ENCODE data around the gene NYAP1. TPM values are rescaled to one million over a fixed set of nuclear protein-coding genes. Genes with fewer than 3 reads are reported as not detected.

The NYAP1 gene
- total RNA-seq, 3 donors from 2014 or later (not counting 1 experiment from before 2014, with no cell fraction given) = 0.12 to 0.13 TPM; not detected in 1

DNA sequence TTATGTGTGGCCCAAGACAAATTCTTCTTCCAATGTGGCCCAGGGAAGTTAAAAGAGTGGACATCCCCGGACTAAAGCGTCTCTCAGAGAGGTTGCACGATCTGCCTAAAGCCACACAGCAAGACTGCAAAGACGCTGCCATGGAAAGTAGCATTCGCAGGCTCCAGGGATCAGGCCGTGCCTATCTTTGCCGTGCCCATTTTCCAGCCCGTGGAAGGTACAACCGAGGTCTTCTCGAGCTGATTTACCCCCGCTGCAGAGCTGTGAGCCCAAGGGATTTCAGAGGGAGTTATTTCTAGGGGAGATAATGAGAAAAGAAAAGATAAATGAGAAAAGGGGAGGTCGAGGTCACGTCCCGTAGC lies 1.0 kb upstream of the NYAP1 start:
- Histone ChIP-seq H3K9me3 (ENCODE audit: control insufficient read depth, insufficient read depth, low read length) (no peaks in the 10 kb centered on the region), H3K27me3 (ENCODE audit: control insufficient read depth, insufficient read depth, low read length) (no peaks in the 10 kb centered on the region), H3K27ac (ENCODE audit: low read length) (no peak overlapping the region), H3K4me3 (ENCODE audit: low read length) (peak overlapping the region; percentile 29), H3K4me1 (ENCODE audit: control insufficient read depth, insufficient read depth, low read length) (peaks cover 25% of the 10 kb centered on the region), H3K36me3 (ENCODE audit: control insufficient read depth, insufficient read depth, low read length) (no peaks in the 10 kb centered on the region)
- DNase-seq (peak in 1 of 2 donors; percentile 25), ATAC-seq (no peak)
- H3K4me3 Mint-ChIP-seq = peak overlapping the region; percentile 86
- 54% methylated on average over 14 of the region's 14 CpGs for WGBS (ENCODE audit: insufficient coverage)
- H3K4me1 Mint-ChIP-seq = peaks cover 5 to 19% of the 10 kb centered on the region in 2 donors
- no peaks in the 10 kb centered on the region for H3K36me3 Mint-ChIP-seq
- H3K9me3 Mint-ChIP-seq = no peaks in the 10 kb centered on the region
- H3K27ac Mint-ChIP-seq = peak overlapping the region in 1 of 2 donors; percentile 48
- intact Hi-C loops (cut with micrococcal nuclease) = no loop called here
- TF ChIP-seq, protein P1, sequence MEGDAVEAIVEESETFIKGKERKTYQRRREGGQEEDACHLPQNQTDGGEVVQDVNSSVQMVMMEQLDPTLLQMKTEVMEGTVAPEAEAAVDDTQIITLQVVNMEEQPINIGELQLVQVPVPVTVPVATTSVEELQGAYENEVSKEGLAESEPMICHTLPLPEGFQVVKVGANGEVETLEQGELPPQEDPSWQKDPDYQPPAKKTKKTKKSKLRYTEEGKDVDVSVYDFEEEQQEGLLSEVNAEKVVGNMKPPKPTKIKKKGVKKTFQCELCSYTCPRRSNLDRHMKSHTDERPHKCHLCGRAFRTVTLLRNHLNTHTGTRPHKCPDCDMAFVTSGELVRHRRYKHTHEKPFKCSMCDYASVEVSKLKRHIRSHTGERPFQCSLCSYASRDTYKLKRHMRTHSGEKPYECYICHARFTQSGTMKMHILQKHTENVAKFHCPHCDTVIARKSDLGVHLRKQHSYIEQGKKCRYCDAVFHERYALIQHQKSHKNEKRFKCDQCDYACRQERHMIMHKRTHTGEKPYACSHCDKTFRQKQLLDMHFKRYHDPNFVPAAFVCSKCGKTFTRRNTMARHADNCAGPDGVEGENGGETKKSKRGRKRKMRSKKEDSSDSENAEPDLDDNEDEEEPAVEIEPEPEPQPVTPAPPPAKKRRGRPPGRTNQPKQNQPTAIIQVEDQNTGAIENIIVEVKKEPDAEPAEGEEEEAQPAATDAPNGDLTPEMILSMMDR (IDR thresholded peaks at IDR 0.05) = no peak
- H3K27me3 Mint-ChIP-seq (ENCODE audit: low read depth in 2 of 2) = peaks cover 0 to 2% of the 10 kb centered on the region in 2 donors

DNA sequence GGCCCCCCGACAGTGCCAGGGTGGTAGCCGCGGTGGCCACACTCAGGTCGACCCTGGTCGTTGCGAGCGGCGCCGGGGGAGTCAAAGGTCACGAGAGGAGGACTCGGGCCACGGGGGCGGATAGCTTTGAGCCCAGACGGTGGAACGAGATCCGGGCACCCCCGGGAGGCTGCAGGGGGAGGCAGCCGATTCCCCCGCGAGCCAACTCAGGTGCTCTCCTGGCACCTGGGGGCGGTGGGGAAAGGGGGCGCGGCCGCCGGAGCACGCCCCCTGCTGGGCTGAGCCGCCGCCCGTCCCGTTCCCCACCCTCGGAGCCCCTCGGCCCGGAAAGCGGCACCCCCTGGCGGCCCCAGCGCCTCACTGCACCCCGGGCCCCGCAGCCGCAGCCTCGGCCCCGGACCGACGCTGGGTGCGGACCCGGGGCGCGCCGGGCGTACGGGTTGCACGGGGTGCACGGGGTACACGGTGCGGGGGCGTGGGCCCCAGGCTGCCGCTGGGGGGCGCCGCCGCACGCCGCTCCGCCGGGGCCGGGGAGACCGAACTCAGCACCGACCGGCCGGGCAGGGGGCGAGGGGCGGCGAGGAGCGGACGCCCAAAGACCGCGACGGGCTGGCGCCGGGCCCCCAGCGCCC lies 521 bp upstream of the NYAP1 start:
- ATAC-seq = peak; percentile 62 to 81 (median 66)
- H3K27ac ChIP-seq (ENCODE audit: low read length) = no peak overlapping the region
- H3K9me3 ChIP-seq (ENCODE audit: control insufficient read depth, insufficient read depth, low read length) = no peaks in the 10 kb centered on the region
- Mint-ChIP-seq H3K36me3 (no peaks in the 10 kb centered on the region), H3K4me3 (peak overlapping the region; percentile 86), H3K27me3 (ENCODE audit: low read depth in 2 of 2) (peaks cover 0 to 2% of the 10 kb centered on the region in 2 donors), H3K27ac (peak overlapping the region in 1 of 2 donors; percentile 48), H3K4me1 (peaks cover 5 to 15% of the 10 kb centered on the region in 2 donors), H3K9me3 (no peaks in the 10 kb centered on the region)
- intact Hi-C loops (cut with micrococcal nuclease) = no loop called here
- H3K4me3 ChIP-seq (ENCODE audit: low read length) = peak overlapping the region; percentile 29
- peaks cover 25% of the 10 kb centered on the region for H3K4me1 ChIP-seq (ENCODE audit: control insufficient read depth, insufficient read depth, low read length)
- no peaks in the 10 kb centered on the region for H3K27me3 ChIP-seq (ENCODE audit: control insufficient read depth, insufficient read depth, low read length)
- under 1% methylated on average over 79 of the region's 79 CpGs for WGBS (ENCODE audit: insufficient coverage)
- H3K36me3 ChIP-seq (ENCODE audit: control insufficient read depth, insufficient read depth, low read length) = no peaks in the 10 kb centered on the region
- DNase-seq = peak; percentile 79 to 89
- TF ChIP-seq, protein P1 (IDR thresholded peaks at IDR 0.05) = peak; percentile 96

DNA sequence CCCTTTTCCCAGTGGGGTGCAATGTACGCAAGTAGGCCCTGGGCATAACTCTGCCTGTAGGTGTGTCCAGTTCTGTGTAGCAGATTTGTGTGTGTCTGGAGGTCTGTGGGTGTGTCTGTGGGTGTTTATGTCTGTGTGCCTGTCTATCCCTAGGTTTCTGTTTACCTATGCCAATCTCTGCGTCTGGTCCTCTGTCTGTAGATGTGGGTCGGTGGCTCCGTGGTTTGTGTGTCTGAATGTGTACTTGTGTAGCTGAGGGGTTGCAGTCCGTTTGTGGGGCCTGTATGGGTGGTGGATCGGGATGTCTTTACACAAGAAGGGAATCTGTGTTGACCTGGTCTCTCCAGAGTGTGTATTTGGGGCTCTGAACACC lies 932 bp downstream of the NYAP1 start:
- TF ChIP-seq, protein P1 (IDR thresholded peaks at IDR 0.05) = no peak
- DNase-seq (peak in 1 of 2 donors; percentile 45), ATAC-seq (no peak)
- H3K4me3 ChIP-seq (ENCODE audit: low read length) = no peak overlapping the region
- no peaks in the 10 kb centered on the region for H3K9me3 Mint-ChIP-seq
- peaks cover 5 to 11% of the 10 kb centered on the region in 2 donors for H3K4me1 Mint-ChIP-seq
- H3K4me3 Mint-ChIP-seq = peak overlapping the region; percentile 58
- no peaks in the 10 kb centered on the region for H3K36me3 Mint-ChIP-seq
- no peaks in the 10 kb centered on the region for H3K27me3 ChIP-seq (ENCODE audit: control insufficient read depth, insufficient read depth, low read length)
- no peak overlapping the region for H3K27ac ChIP-seq (ENCODE audit: low read length)
- no peaks in the 10 kb centered on the region for H3K36me3 ChIP-seq (ENCODE audit: control insufficient read depth, insufficient read depth, low read length)
- peaks cover 19% of the 10 kb centered on the region for H3K4me1 ChIP-seq (ENCODE audit: control insufficient read depth, insufficient read depth, low read length)
- H3K27me3 Mint-ChIP-seq (ENCODE audit: low read depth in 2 of 2) = no peaks in the 10 kb centered on the region
- 91% methylated on average over 6 of the region's 6 CpGs for WGBS (ENCODE audit: insufficient coverage)
- intact Hi-C loops (cut with micrococcal nuclease) = no loop called here
- H3K27ac Mint-ChIP-seq = no peak overlapping the region
- no peaks in the 10 kb centered on the region for H3K9me3 ChIP-seq (ENCODE audit: control insufficient read depth, insufficient read depth, low read length)

DNA sequence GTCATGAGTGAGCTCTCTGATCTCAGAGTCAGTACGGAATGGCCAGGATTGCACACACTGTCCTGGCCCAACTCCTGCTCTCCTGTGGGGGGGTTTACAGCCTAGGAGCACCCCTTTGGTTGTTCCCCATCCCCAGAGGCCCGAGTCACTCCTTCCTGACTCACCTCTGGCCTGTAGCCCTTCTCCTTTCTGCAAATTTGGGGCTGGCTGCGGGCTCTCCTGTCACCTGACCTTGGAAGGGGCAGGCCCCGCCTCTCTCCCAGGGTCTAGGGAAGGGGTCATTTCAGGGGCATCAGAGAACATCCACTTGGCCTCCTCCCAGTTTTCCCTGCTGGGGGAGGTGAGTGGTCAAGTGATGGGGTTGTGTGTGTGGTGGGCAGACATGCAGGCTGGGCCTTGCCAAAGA lies 1.7 kb downstream of the NYAP1 start:
- TF ChIP-seq, protein P1 (IDR thresholded peaks at IDR 0.05) = no peak
- no peak for ATAC-seq
- no peaks in the 10 kb centered on the region for H3K27me3 ChIP-seq (ENCODE audit: control insufficient read depth, insufficient read depth, low read length)
- H3K4me3 ChIP-seq (ENCODE audit: low read length) = no peak overlapping the region
- H3K4me1 ChIP-seq (ENCODE audit: control insufficient read depth, insufficient read depth, low read length) = peaks cover 18% of the 10 kb centered on the region
- Mint-ChIP-seq H3K9me3 (no peaks in the 10 kb centered on the region), H3K27ac (no peak overlapping the region), H3K4me3 (no peak overlapping the region), H3K36me3 (no peaks in the 10 kb centered on the region), H3K27me3 (ENCODE audit: low read depth in 2 of 2) (peaks cover 0 to 3% of the 10 kb centered on the region in 2 donors), H3K4me1 (peaks cover 5 to 10% of the 10 kb centered on the region in 2 donors)
- intact Hi-C loops (cut with micrococcal nuclease) = no loop called here
- H3K9me3 ChIP-seq (ENCODE audit: control insufficient read depth, insufficient read depth, low read length) = no peaks in the 10 kb centered on the region
- H3K27ac ChIP-seq (ENCODE audit: low read length) = no peak overlapping the region
- WGBS (ENCODE audit: insufficient coverage) = 80% methylated on average over 4 of the region's 4 CpGs
- peak in 1 of 2 donors; percentile 10 for DNase-seq
- no peaks in the 10 kb centered on the region for H3K36me3 ChIP-seq (ENCODE audit: control insufficient read depth, insufficient read depth, low read length)
